MM.1S (cell line): ENCODE data around the gene EAF2.

ENCODE experiments used
- DNase-seq: peaks from one replicate; pipeline ENCODE4 v3.0.0-alpha.2; 2015
- H2AFZ ChIP-seq: fragments of 300-600 bp; sonication (generic); 2 replicates; pipeline ENCODE4 v1.6.0; 2016; ENCODE audit warnings: antibody characterized with exemption, low read length
- H3F3A ChIP-seq: fragments of 300-600 bp; sonication (generic); 2 replicates; pipeline ENCODE4 v1.6.1; 2016; ENCODE audit warnings: mild to moderate bottlenecking, antibody characterized with exemption, low read length, moderate library complexity, mixed read lengths; ENCODE audit not compliant: insufficient read depth
- H3K27ac ChIP-seq: fragments of 300-600 bp; sonication (generic); 2 replicates; pipeline ENCODE4 v1.5.1; 2016; ENCODE audit warnings: mild to moderate bottlenecking, low read length
- H3K27me3 ChIP-seq: fragments of 300-600 bp; sonication (generic); replicated peaks from 2 replicates; pipeline ENCODE4 v1.6.0; 2016; ENCODE audit warnings: low read length; ENCODE audit not compliant: insufficient read depth
- H3K36me3 ChIP-seq: fragments of 300-600 bp; sonication (generic); replicated peaks from 2 replicates; pipeline ENCODE4 v1.6.1; 2016; ENCODE audit warnings: mild to moderate bottlenecking, low read length, mixed read lengths; ENCODE audit not compliant: insufficient read depth
- H3K4me1 ChIP-seq: fragments of 300-600 bp; sonication (generic); 2 replicates; pipeline ENCODE4 v1.6.1; 2016; ENCODE audit warnings: low read length, mixed read lengths
- H3K4me2 ChIP-seq: fragments of 300-600 bp; sonication (generic); 2 replicates; pipeline ENCODE4 v1.6.0; 2016; ENCODE audit warnings: low read depth, low read length
- H3K4me3 ChIP-seq: fragments of 300-600 bp; sonication (generic); 2 replicates; pipeline ENCODE4 v1.5.1; 2016; ENCODE audit warnings: low read length, mixed read lengths
- H3K79me2 ChIP-seq: fragments of 300-600 bp; sonication (generic); 2 replicates; pipeline ENCODE4 v1.6.1; 2016; ENCODE audit warnings: mixed run types, low read length, mixed read lengths
- H3K9ac ChIP-seq: fragments of 300-600 bp; sonication (generic); 2 replicates; pipeline ENCODE4 v1.6.1; 2016; ENCODE audit warnings: low read length, mixed read lengths
- H3K9me2 ChIP-seq: fragments of 300-600 bp; sonication (generic); replicated peaks from 2 replicates; pipeline ENCODE4 v1.6.1; 2016; ENCODE audit warnings: mild to moderate bottlenecking, low read length, mixed read lengths; ENCODE audit not compliant: insufficient read depth
- H3K9me3 ChIP-seq: fragments of 300-600 bp; sonication (generic); replicated peaks from 2 replicates; pipeline ENCODE4 v1.6.1; 2016; ENCODE audit warnings: mild to moderate bottlenecking, low read length, mixed read lengths; ENCODE audit not compliant: insufficient read depth
- H4K20me1 ChIP-seq: fragments of 300-600 bp; sonication (generic); 2 replicates; pipeline ENCODE4 v1.6.1; 2016; ENCODE audit warnings: mild to moderate bottlenecking, low read length, moderate library complexity, mixed read lengths; ENCODE audit not compliant: insufficient read depth
- CTCF ChIP-seq: fragments of 300-600 bp; sonication (generic); IDR thresholded peaks from 2 replicates; pipeline ENCODE4 v1.5.1; 2016; ENCODE audit warnings: antibody characterized with exemption, low read length, mixed read lengths
- EZH2 ChIP-seq: fragments of 300-600 bp; sonication (generic); optimal IDR thresholded peaks from 2 replicates; pipeline ENCODE3; 2017; ENCODE audit warnings: low read depth, mild to moderate bottlenecking, antibody characterized with exemption, low read length, mixed read lengths
- EZH2phosphoT487 ChIP-seq: fragments of 300-600 bp; sonication (generic); IDR thresholded peaks from 2 replicates; pipeline ENCODE4 v1.6.1; 2018; ENCODE audit warnings: antibody characterized with exemption, low read length

Gene EAF2

GRCh38 chr3:121918779-121919483, 83.9 kb downstream of the EAF2 start:
- Histone ChIP-seq H3K36me3 (no peaks in the 10 kb centered on the region), H3F3A (no peaks in the 10 kb centered on the region), H3K9me2 (no peaks in the 10 kb centered on the region), H3K4me3 (no peak overlapping the region), H3K27ac (no peak overlapping the region), H4K20me1 (no peaks in the 10 kb centered on the region), H3K9ac (no peak overlapping the region), H3K4me2 (no peak overlapping the region), H2AFZ (no peak overlapping the region), H3K4me1 (peaks cover 1% of the 10 kb centered on the region; the same call in 1 of the 2 replicates), H3K79me2 (no peaks in the 10 kb centered on the region), H3K9me3 (no peaks in the 10 kb centered on the region), H3K27me3 (no peaks in the 10 kb centered on the region)
- TF ChIP-seq EZH2 (no peak), CTCF (no peak), EZH2phosphoT487 (no peak)
- DNase-seq, result no peak

- no peaks in the 10 kb centered on the region for H3F3A ChIP-seq
- H3K27ac ChIP-seq, result no peak overlapping the region
- H3K4me2 ChIP-seq, result no peak overlapping the region
- no peaks in the 10 kb centered on the region for H3K4me1 ChIP-seq
- TF ChIP-seq CTCF, result no peak
- no peak for TF ChIP-seq EZH2
- TF ChIP-seq EZH2phosphoT487, result no peak
- no peaks in the 10 kb centered on the region for H3K79me2 ChIP-seq
- no peak overlapping the region for H3K4me3 ChIP-seq
- no peak for DNase-seq
- H2AFZ ChIP-seq, result no peak overlapping the region
- H4K20me1 ChIP-seq, result no peaks in the 10 kb centered on the region
- no peaks in the 10 kb centered on the region for H3K9me2 ChIP-seq
- H3K36me3 ChIP-seq, result peaks cover 7% of the 10 kb centered on the region; the same call in 1 of the 2 replicates
- no peaks in the 10 kb centered on the region for H3K27me3 ChIP-seq
- no peak overlapping the region for H3K9ac ChIP-seq
- no peaks in the 10 kb centered on the region for H3K9me3 ChIP-seq
Measured at GRCh38 chr3:121924734-121925133, 89.7 kb downstream of the EAF2 start.

GRCh38 chr3:121926380-121926779, 91.4 kb downstream of the EAF2 start:
- Histone ChIP-seq H3K36me3 (peaks cover 7% of the 10 kb centered on the region; the same call in 1 of the 2 replicates), H3K4me1 (no peaks in the 10 kb centered on the region), H3F3A (no peaks in the 10 kb centered on the region), H3K9me2 (no peaks in the 10 kb centered on the region), H3K9me3 (no peaks in the 10 kb centered on the region), H4K20me1 (no peaks in the 10 kb centered on the region), H3K4me2 (no peak overlapping the region), H3K4me3 (no peak overlapping the region), H3K79me2 (no peaks in the 10 kb centered on the region), H2AFZ (no peak overlapping the region), H3K27me3 (no peaks in the 10 kb centered on the region), H3K9ac (no peak overlapping the region), H3K27ac (no peak overlapping the region)
- TF ChIP-seq CTCF (no peak), EZH2 (no peak), EZH2phosphoT487 (no peak)
- no peak for DNase-seq
